ENCODE data around the gene MRPL36. TPM values are rescaled to one million over a fixed set of nuclear protein-coding genes. Genes with fewer than 3 reads are reported as not detected.
"Not testable (repeated sequence)": the region's sequence is repeated elsewhere in the genome, so short reads cannot be mapped to it uniquely, and the experiment has no call there.

Gene MRPL36
- total and polyA plus RNA-seq, 2 donors (not counting 1 experiment from before 2014, with no cell fraction given): 47.9 to 54.8 TPM

- no peaks in the 10 kb centered on the region for H4K20me1 ChIP-seq (ENCODE audit: control insufficient read depth, extremely low read depth, insufficient read depth, low read length)
- peak overlapping the region; percentile 92 for H3K4me2 ChIP-seq (ENCODE audit: extremely low read depth, insufficient read depth, low read length)
- peaks cover 27% of the 10 kb centered on the region for H3K36me3 ChIP-seq (ENCODE audit: control insufficient read depth, insufficient read depth, low read length)
- DNase-seq (ENCODE audit: low read depth in 2 of 2): peak; percentile 20 to 38
- peak overlapping the region; percentile 91 to 97 (median 96) for H3K4me3 ChIP-seq (replicated peaks in 1 of 4; ENCODE audit: control extremely low read depth in 1 of 4, insufficient read depth in 1 of 4, low read depth in 3 of 4, low read length in 4 of 4)
- peaks cover 3% of the 10 kb centered on the region for H3K4me1 ChIP-seq (ENCODE audit: control insufficient read depth, extremely low read depth, insufficient read depth, low read length)
- H3K9me3 ChIP-seq (ENCODE audit: control insufficient read depth, insufficient read depth, low read depth, low read length): no peaks in the 10 kb centered on the region
- no peak overlapping the region for H3K9ac ChIP-seq (ENCODE audit: insufficient read depth, low read length)
- H2AFZ ChIP-seq (ENCODE audit: low read length): peak overlapping the region; percentile 92
- peaks cover 61% of the 10 kb centered on the region for H3K79me2 ChIP-seq (ENCODE audit: control insufficient read depth, insufficient read depth, low read length)
- no peaks in the 10 kb centered on the region for H3K27me3 ChIP-seq (ENCODE audit: control insufficient read depth, insufficient read depth, low read length)
- H3K27ac ChIP-seq (ENCODE audit: insufficient read depth, low read length): peak overlapping the region; percentile 77
- TF ChIP-seq EZH2 (IDR thresholded peaks at IDR 0.05; ENCODE audit: low read length, missing control alignments) (no peak), CTCF (conservative IDR thresholded peaks at IDR 0.05 in 1 of 2, IDR thresholded peaks at IDR 0.05 in 1 of 2; ENCODE audit: low read depth in 1 of 2, low read length in 2 of 2) (no peak)
Observed at GRCh38 chr5:1800472-1801221, 1.0 kb upstream of the MRPL36 start.

GRCh38 chr5:1799110-1799601 lies 481 bp downstream of the MRPL36 start:
- DNase-seq (ENCODE audit: low read depth in 2 of 2): peak; percentile 16 to 35
- H3K79me2 ChIP-seq (ENCODE audit: control insufficient read depth, insufficient read depth, low read length): peaks cover 51% of the 10 kb centered on the region
- peak overlapping the region; percentile 44 for H2AFZ ChIP-seq (ENCODE audit: low read length)

GRCh38 chr5:1798589-1798988 lies 1.0 kb downstream of the MRPL36 start:
- not testable (repeated sequence) for H4K20me1 ChIP-seq (ENCODE audit: control insufficient read depth, extremely low read depth, insufficient read depth, low read length); H2AFZ ChIP-seq (ENCODE audit: low read length)

More at GRCh38 chr5:1799110-1799601, 481 bp downstream of the MRPL36 start:
- TF ChIP-seq EZH2 (IDR thresholded peaks at IDR 0.05; ENCODE audit: low read length, missing control alignments) (no peak), CTCF (conservative IDR thresholded peaks at IDR 0.05 in 1 of 2, IDR thresholded peaks at IDR 0.05 in 1 of 2; ENCODE audit: low read depth in 1 of 2, low read length in 2 of 2) (no peak)
- peak overlapping the region; percentile 100 for H3K4me2 ChIP-seq (ENCODE audit: extremely low read depth, insufficient read depth, low read length)
- H3K4me1 ChIP-seq (ENCODE audit: control insufficient read depth, extremely low read depth, insufficient read depth, low read length): peaks cover 5% of the 10 kb centered on the region
- H3K27ac ChIP-seq (ENCODE audit: insufficient read depth, low read length): peak overlapping the region; percentile 72
- H3K9ac ChIP-seq (ENCODE audit: insufficient read depth, low read length): peak overlapping the region; percentile 86
- H3K9me3 ChIP-seq (ENCODE audit: control insufficient read depth, insufficient read depth, low read depth, low read length): no peaks in the 10 kb centered on the region
- H3K36me3 ChIP-seq (ENCODE audit: control insufficient read depth, insufficient read depth, low read length): peaks cover 24% of the 10 kb centered on the region
- H4K20me1 ChIP-seq (ENCODE audit: control insufficient read depth, extremely low read depth, insufficient read depth, low read length): no peaks in the 10 kb centered on the region
- H3K4me3 ChIP-seq (replicated peaks in 1 of 4; ENCODE audit: control extremely low read depth in 1 of 4, insufficient read depth in 1 of 4, low read depth in 3 of 4, low read length in 4 of 4): peak overlapping the region; percentile 76 to 97 (median 90)
- H3K27me3 ChIP-seq (ENCODE audit: control insufficient read depth, insufficient read depth, low read length): no peaks in the 10 kb centered on the region

More at GRCh38 chr5:1798589-1798988, 1.0 kb downstream of the MRPL36 start:
- Histone ChIP-seq H3K27ac (ENCODE audit: insufficient read depth, low read length) (peak overlapping the region; percentile 72), H3K4me3 (replicated peaks in 1 of 4; ENCODE audit: control extremely low read depth in 1 of 4, insufficient read depth in 1 of 4, low read depth in 3 of 4, low read length in 4 of 4) (peak overlapping the region; percentile 76 to 97 (median 90)), H3K79me2 (ENCODE audit: control insufficient read depth, insufficient read depth, low read length) (peaks cover 45% of the 10 kb centered on the region), H3K9ac (ENCODE audit: insufficient read depth, low read length) (peak overlapping the region; percentile 86), H3K4me2 (ENCODE audit: extremely low read depth, insufficient read depth, low read length) (peak overlapping the region; percentile 100), H3K36me3 (ENCODE audit: control insufficient read depth, insufficient read depth, low read length) (peaks cover 20% of the 10 kb centered on the region)
- H3K9me3 ChIP-seq (ENCODE audit: control insufficient read depth, insufficient read depth, low read depth, low read length); H3K27me3 ChIP-seq (ENCODE audit: control insufficient read depth, insufficient read depth, low read length); H3K4me1 ChIP-seq (ENCODE audit: control insufficient read depth, extremely low read depth, insufficient read depth, low read length); DNase-seq (ENCODE audit: low read depth in 2 of 2): not testable (repeated sequence)
